Neuronal stem cell (in vitro differentiated cells): ENCODE measurements around the gene SPRR5.

Source experiments
- DNase-seq: peaks from one replicate; pipeline ENCODE4 v3.0.0-alpha.2; 2013; ENCODE audit warnings: low spot score
- H2AFZ ChIP-seq: one replicate; pipeline ENCODE4 v1.6.1; 2013; ENCODE audit warnings: mild to moderate bottlenecking, low read length, inconsistent platforms
- H2AK5ac ChIP-seq: 2 replicates; pipeline ENCODE4 v1.6.1; 2013; ENCODE audit warnings: low read depth, mild to moderate bottlenecking, inconsistent platforms, low read length, moderate library complexity, mixed read lengths
- H2BK120ac ChIP-seq: 2 replicates; pipeline ENCODE4 v1.6.1; 2013; ENCODE audit warnings: low read depth, mild to moderate bottlenecking, inconsistent platforms, low read length, moderate library complexity, mixed read lengths
- H2BK12ac ChIP-seq: one replicate; pipeline ENCODE4 v1.6.1; 2013; ENCODE audit warnings: low read length, inconsistent platforms
- H2BK15ac ChIP-seq: 2 replicates; pipeline ENCODE4 v1.6.1; 2013; ENCODE audit warnings: mild to moderate bottlenecking, low read length, inconsistent platforms, mixed read lengths
- H2BK5ac ChIP-seq: one replicate; pipeline ENCODE4 v1.6.1; 2013; ENCODE audit warnings: inconsistent platforms, mild to moderate bottlenecking, low read length, moderate library complexity
- H3K14ac ChIP-seq: one replicate; pipeline ENCODE4 v1.6.1; 2013; ENCODE audit warnings: low read length, inconsistent platforms
- H3K18ac ChIP-seq: 2 replicates; pipeline ENCODE4 v1.6.1; 2013; ENCODE audit warnings: low read length, inconsistent platforms
- H3K23ac ChIP-seq: 2 replicates; pipeline ENCODE4 v1.6.1; 2013; ENCODE audit warnings: low read depth, mild to moderate bottlenecking, mixed read lengths, low read length, inconsistent platforms; ENCODE audit not compliant: poor library complexity
- H3K27ac ChIP-seq: replicated peaks from 3 replicates; pipeline ENCODE4 v1.5.1; 2013; ENCODE audit warnings: low read length, inconsistent platforms
- H3K27me3 ChIP-seq, 3 experiments: 2 replicates each; pipeline ENCODE4 v1.6.1; 2013; ENCODE audit warnings: low read length in 3 of 3, mild to moderate bottlenecking in 2 of 3, inconsistent platforms in 1 of 3, low read depth in 1 of 3, mixed read lengths in 1 of 3, moderate library complexity in 1 of 3; ENCODE audit not compliant: control insufficient read depth in 3 of 3, insufficient read depth in 3 of 3
- H3K36me3 ChIP-seq, 2 donors: replicated peaks in 1 of 2; 2 replicates each; pipeline ENCODE4 v1.6.1; 2013; ENCODE audit warnings: low read length in 2 of 2; ENCODE audit not compliant: control insufficient read depth in 2 of 2, insufficient read depth in 2 of 2
- H3K4ac ChIP-seq: 2 replicates; pipeline ENCODE4 v1.6.1; 2013; ENCODE audit warnings: inconsistent platforms, mild to moderate bottlenecking, low read length, moderate library complexity
- H3K4me1 ChIP-seq, 2 donors: 1 replicate in 1 of 2; 2 replicates in 1 of 2; pipeline ENCODE4 v1.6.1; 2013; ENCODE audit warnings: low read length in 2 of 2, low read depth in 1 of 2; ENCODE audit not compliant: control insufficient read depth in 2 of 2, insufficient read depth in 1 of 2
- H3K4me2 ChIP-seq: one replicate; pipeline ENCODE4 v1.6.1; 2013; ENCODE audit warnings: mild to moderate bottlenecking, low read length, inconsistent platforms; ENCODE audit not compliant: insufficient read depth, poor library complexity, severe bottlenecking
- H3K4me3 ChIP-seq, 2 donors: 2 replicates each; pipeline ENCODE4 v1.5.1; 2013; ENCODE audit warnings: low read length in 2 of 2, mild to moderate bottlenecking in 2 of 2, inconsistent platforms in 1 of 2, moderate library complexity in 1 of 2
- H3K79me1 ChIP-seq: one replicate; pipeline ENCODE4 v1.6.1; 2013; ENCODE audit warnings: low read depth, mild to moderate bottlenecking, inconsistent platforms, low read length, moderate library complexity
- H3K9ac ChIP-seq: one replicate; pipeline ENCODE4 v1.6.1; 2013; ENCODE audit warnings: mild to moderate bottlenecking, low read depth, low read length, inconsistent platforms; ENCODE audit not compliant: poor library complexity
- H3K9me3 ChIP-seq, 2 donors: replicated peaks in 1 of 2; 2 replicates each; pipeline versions ENCODE3 to v1.6.1; 2013; ENCODE audit warnings: low read length in 2 of 2, mild to moderate bottlenecking in 2 of 2, inconsistent platforms in 1 of 2, low read depth in 1 of 2, mixed read lengths in 1 of 2, moderate library complexity in 1 of 2; ENCODE audit not compliant: control insufficient read depth in 2 of 2, insufficient read depth in 1 of 2
- H4K8ac ChIP-seq: one replicate; pipeline ENCODE4 v1.6.1; 2013; ENCODE audit warnings: low read depth, mild to moderate bottlenecking, inconsistent platforms, low read length, moderate library complexity
- H4K91ac ChIP-seq: one replicate; pipeline ENCODE4 v1.6.1; 2013; ENCODE audit warnings: low read length, low read depth, mild to moderate bottlenecking, inconsistent platforms; ENCODE audit not compliant: poor library complexity
- WGBS, 2 donors: extraction: QIAGEN DNeasy Blood & Tissue Kit; methylation state at CpG; one replicate each; pipeline ENCODE4 v1.1.7; 2013; ENCODE audit warnings: missing lambda C conversion rate in 2 of 2, mixed read lengths in 1 of 2; ENCODE audit not compliant: insufficient read length in 2 of 2, insufficient replicate concordance in 1 of 2; ENCODE audit errors: extremely low coverage in 2 of 2; 5-methylcytosine and 5-hydroxymethylcytosine counted together

SPRR5 gene

GRCh38 chr1:152902636-152903035, 44.4 kb upstream of the SPRR5 start:
- Histone ChIP-seq H3K27ac (no peak overlapping the region), H3K4ac (no peak overlapping the region), H2BK15ac (no peak overlapping the region), H3K9me3 (no peaks in the 10 kb centered on the region), H3K9ac (no peak overlapping the region), H3K4me2 (no peak overlapping the region), H3K4me3 (no peak overlapping the region), H2AFZ (no peak overlapping the region), H3K4me1 (no peaks in the 10 kb centered on the region), H3K27me3 (peaks cover 0 to 10% (median 0%) of the 10 kb centered on the region in 3 experiments), H3K79me1 (no peaks in the 10 kb centered on the region), H3K18ac (no peak overlapping the region), H4K8ac (no peak overlapping the region), H3K14ac (no peak overlapping the region), H4K91ac (no peak overlapping the region), H2BK120ac (no peak overlapping the region), H3K23ac (no peak overlapping the region), H2BK5ac (no peak overlapping the region), H3K36me3 (no peaks in the 10 kb centered on the region), H2BK12ac (no peak overlapping the region), H2AK5ac (no peak overlapping the region)
- no peak for DNase-seq
- no CpG with 5 or more reads among the region's 4 CpGs for WGBS, 2 donors

DNA sequence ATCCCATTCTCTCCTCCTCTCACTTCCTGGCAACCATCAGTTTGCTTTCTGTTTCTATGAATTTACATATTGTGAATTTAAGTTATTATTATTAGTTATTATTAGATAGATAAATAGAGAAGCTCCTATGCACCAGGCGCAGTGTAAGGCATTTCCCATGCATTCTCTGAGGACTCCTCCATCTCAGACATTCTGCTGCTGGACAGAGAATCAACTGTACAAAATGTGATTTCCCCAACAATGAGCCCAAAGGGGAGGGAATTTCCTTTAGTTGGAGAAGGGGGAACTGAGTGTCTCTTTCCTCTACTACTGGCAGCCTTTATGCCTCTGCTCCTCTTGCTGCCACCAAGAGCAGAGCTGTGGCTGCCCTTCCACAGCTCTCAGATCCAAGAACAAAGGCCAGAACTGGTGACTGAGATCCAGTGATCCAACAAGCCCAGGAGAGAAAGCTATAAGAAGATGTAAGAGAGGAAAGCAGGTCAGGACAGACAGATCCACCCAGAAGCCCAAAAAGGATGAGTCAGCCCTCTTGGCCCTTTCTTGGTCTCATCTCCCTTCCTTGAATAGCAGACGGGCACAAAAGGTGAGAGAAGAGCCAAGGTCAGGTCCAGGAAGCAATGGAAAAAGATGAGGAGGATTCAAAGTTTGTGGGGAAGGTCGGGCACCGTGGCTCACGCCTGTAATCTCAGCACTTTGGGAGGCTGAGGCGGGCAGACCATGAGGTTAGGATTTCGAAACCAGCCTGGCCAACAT, 42.1 kb upstream of the SPRR5 start:
- no CpG with 5 or more reads among the region's 7 CpGs for WGBS, 2 donors
- H3K27ac ChIP-seq = no peak overlapping the region
- H3K27me3 ChIP-seq = peaks cover 0 to 3% (median 0%) of the 10 kb centered on the region in 3 experiments
- no peak overlapping the region for H4K91ac ChIP-seq
- no peak overlapping the region for H3K18ac ChIP-seq
- H3K4me2 ChIP-seq = no peak overlapping the region
- H3K36me3 ChIP-seq = no peaks in the 10 kb centered on the region
- H2AFZ ChIP-seq = no peak overlapping the region
- no peak overlapping the region for H3K14ac ChIP-seq
- H3K79me1 ChIP-seq = no peaks in the 10 kb centered on the region
- no peaks in the 10 kb centered on the region for H3K9me3 ChIP-seq
- no peak overlapping the region for H3K4ac ChIP-seq
- H3K23ac ChIP-seq = no peak overlapping the region
- H2BK12ac ChIP-seq = no peak overlapping the region
- H2AK5ac ChIP-seq = no peak overlapping the region
- H2BK15ac ChIP-seq = no peak overlapping the region
- H2BK5ac ChIP-seq = no peak overlapping the region
- no peak for DNase-seq
- H3K9ac ChIP-seq = no peak overlapping the region
- no peak overlapping the region for H2BK120ac ChIP-seq
- no peak overlapping the region for H3K4me3 ChIP-seq
- H3K4me1 ChIP-seq = no peaks in the 10 kb centered on the region
- H4K8ac ChIP-seq = no peak overlapping the region

- no peak for DNase-seq
- Histone ChIP-seq H2BK5ac (no peak overlapping the region), H3K23ac (no peak overlapping the region), H3K4ac (no peak overlapping the region), H3K9me3 (peaks cover 0 to 1% of the 10 kb centered on the region in 2 donors), H4K8ac (no peak overlapping the region), H3K27me3 (peaks cover 0 to 3% (median 0%) of the 10 kb centered on the region in 3 experiments), H3K27ac (no peak overlapping the region), H3K4me1 (no peaks in the 10 kb centered on the region), H2BK12ac (no peak overlapping the region), H3K9ac (no peak overlapping the region), H3K36me3 (no peaks in the 10 kb centered on the region), H2BK15ac (no peak overlapping the region), H2AK5ac (no peak overlapping the region), H3K14ac (no peak overlapping the region), H3K79me1 (no peaks in the 10 kb centered on the region), H2BK120ac (no peak overlapping the region), H3K4me2 (no peak overlapping the region), H3K18ac (no peak overlapping the region), H4K91ac (no peak overlapping the region), H3K4me3 (no peak overlapping the region), H2AFZ (no peak overlapping the region)
- no CpG with 5 or more reads among the region's 5 CpGs for WGBS, 2 donors
Measured at GRCh38 chr1:152906023-152906565, 40.9 kb upstream of the SPRR5 start.

DNA sequence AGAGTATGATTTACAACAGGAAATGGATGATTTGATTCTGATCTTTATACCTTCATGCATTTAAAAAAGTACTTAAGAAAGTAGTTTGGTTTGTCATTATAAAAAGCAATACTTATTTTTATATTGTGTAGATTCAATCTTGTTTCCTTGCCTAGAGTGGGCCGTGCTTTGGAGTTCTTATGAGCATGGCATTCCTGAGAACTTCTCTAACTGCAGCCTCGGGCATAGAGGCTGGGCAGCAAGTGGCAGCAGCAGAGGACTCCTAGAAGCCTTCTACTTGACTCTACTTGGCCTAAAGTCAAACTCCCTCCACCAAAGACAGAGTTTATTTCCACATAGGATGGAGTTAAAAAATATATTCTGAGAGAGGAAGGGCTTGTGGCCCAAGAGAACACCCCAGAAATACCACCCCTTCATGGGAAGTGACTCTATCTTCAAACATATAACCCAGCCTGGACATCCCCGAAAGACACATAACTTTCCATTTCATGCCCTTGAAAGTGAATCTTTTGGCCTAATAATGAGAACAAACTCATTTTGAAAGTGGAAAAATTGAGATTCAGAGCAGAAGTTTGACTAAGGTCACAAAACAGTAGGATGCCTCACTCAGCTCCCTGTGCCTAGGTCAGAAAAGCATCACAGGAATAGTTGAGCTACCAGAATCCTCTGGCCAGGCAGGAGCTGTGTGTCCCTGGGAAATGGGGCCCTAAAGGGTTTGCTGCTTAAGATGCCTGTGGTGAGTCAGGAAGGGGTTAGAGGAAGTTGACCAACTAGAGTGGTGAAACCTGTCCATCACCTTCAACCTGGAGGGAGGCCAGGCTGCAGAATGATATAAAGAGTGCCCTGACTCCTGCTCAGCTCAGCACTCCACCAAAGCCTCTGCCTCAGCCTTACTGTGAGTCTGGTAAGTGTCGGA, 39.1 kb upstream of the SPRR5 start, which contains the start of gene IVL:
Gene IVL (plus strand): TSS at position 861 of the 916 bp plus-strand sequence. CDS start 1,252 bp downstream, outside the sequence.
- H3K9ac ChIP-seq = no peak within 1 kb of the TSS
- no peak within 1 kb of the TSS for H3K4me2 ChIP-seq
- WGBS, 2 donors = no CpG with 5 or more reads among the region's 4 CpGs
- no peak within 1 kb of the TSS for H3K4me3 ChIP-seq
- H2BK15ac ChIP-seq = no peak within 1 kb of the TSS
- H3K23ac ChIP-seq = no peak within 1 kb of the TSS
- no peaks in the 10 kb centered on the region for H3K4me1 ChIP-seq
- no peak within 1 kb of the TSS for H3K4ac ChIP-seq
- H3K27me3 ChIP-seq = peaks cover 0 to 3% (median 2%) of the 10 kb centered on the region in 3 experiments
- H3K27ac ChIP-seq = no peak within 1 kb of the TSS
- H2AK5ac ChIP-seq = no peak within 1 kb of the TSS
- no peak within 1 kb of the TSS for H4K91ac ChIP-seq
- H2BK120ac ChIP-seq = no peak within 1 kb of the TSS
- no peaks in the 10 kb centered on the region for H3K79me1 ChIP-seq
- DNase-seq = no peak
- peaks cover 0 to 5% of the 10 kb centered on the region in 2 donors for H3K9me3 ChIP-seq
- H3K18ac ChIP-seq = no peak within 1 kb of the TSS
- H4K8ac ChIP-seq = peak within 1 kb of the TSS; percentile 68
- H3K36me3 ChIP-seq = no peaks in the 10 kb centered on the region
- no peak within 1 kb of the TSS for H2AFZ ChIP-seq
- H3K14ac ChIP-seq = no peak within 1 kb of the TSS
- no peak within 1 kb of the TSS for H2BK12ac ChIP-seq
- no peak within 1 kb of the TSS for H2BK5ac ChIP-seq
